ENCODE measurements around the gene ERP27. TPM values are rescaled to one million over a fixed set of nuclear protein-coding genes. Genes with fewer than 3 reads are reported as not detected.

Gene ERP27
- total RNA-seq, 2 donors from 2014 or later: 2.4 TPM; not detected in 1

DNA sequence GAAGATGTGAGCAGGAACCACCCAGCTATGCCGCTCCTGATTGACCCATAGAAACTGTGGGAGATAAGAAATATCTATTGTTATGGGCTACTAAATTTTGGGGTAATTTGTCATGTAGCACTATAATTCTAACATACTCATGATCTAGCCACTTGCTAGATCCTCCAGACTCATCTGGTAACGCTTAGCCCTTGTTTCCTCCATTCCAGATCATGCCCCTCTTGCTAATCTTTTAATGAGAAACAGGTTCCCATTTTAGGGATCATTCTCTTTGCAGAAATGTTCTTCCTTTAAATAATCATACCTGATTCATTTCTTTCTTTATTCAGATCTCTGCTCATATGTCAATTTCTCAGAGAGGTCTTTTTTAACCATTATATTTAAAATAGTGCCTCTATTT lies 26.9 kb upstream of the ERP27 start:
- H3K4me1 ChIP-seq (ENCODE audit: control insufficient read depth in 1 of 2, low read depth in 2 of 2): peaks cover 4 to 20% of the 10 kb centered on the region in 2 donors
- ATAC-seq (ENCODE audit: insufficient number of reproducible peaks, low FRiP score, low read depth): no peak
- H3K4me3 ChIP-seq: no peak overlapping the region
- no peak for DNase-seq (ENCODE audit: low spot score)
- no peak for TF ChIP-seq CTCF (IDR thresholded peaks at IDR 0.05)
- H3K36me3 ChIP-seq: no peaks in the 10 kb centered on the region
- H3K27ac ChIP-seq: no peak overlapping the region
- no peaks in the 10 kb centered on the region for H3K27me3 ChIP-seq (replicated peaks; ENCODE audit: insufficient read depth)
- H3K9me3 ChIP-seq: no peaks in the 10 kb centered on the region

DNA sequence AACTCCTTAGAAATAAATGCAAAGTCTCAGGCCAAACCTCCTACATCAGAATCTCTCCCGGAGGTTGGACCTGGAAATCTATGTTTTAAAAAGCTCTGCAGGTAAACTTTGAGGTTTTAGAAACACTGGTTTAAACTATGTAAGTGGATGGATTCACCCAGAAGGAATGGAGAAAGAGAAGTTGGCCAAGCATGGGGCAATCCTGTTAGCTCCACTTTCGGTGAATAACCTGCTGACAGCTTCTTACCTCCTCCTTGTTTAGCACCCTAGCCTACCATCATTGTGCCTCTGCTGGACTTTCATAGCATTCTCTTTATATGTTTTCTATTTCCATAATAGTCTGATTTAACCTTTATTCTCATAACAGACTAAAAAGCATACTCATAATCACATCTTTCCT lies 26.1 kb upstream of the ERP27 start:
- Histone ChIP-seq H3K9me3 (no peaks in the 10 kb centered on the region), H3K4me3 (no peak overlapping the region), H3K36me3 (no peaks in the 10 kb centered on the region), H3K27me3 (replicated peaks; ENCODE audit: insufficient read depth) (no peaks in the 10 kb centered on the region), H3K27ac (no peak overlapping the region), H3K4me1 (ENCODE audit: control insufficient read depth in 1 of 2, low read depth in 2 of 2) (peaks cover 4 to 27% of the 10 kb centered on the region in 2 donors)
- no peak for TF ChIP-seq CTCF (IDR thresholded peaks at IDR 0.05)
- ATAC-seq (ENCODE audit: insufficient number of reproducible peaks, low FRiP score, low read depth) (no peak), DNase-seq (ENCODE audit: low spot score) (no peak)

- Histone ChIP-seq H3K4me3 (no peak overlapping the region), H3K27me3 (replicated peaks; ENCODE audit: insufficient read depth) (no peaks in the 10 kb centered on the region), H3K36me3 (no peaks in the 10 kb centered on the region), H3K9me3 (no peaks in the 10 kb centered on the region), H3K27ac (no peak overlapping the region), H3K4me1 (ENCODE audit: control insufficient read depth in 1 of 2, low read depth in 2 of 2) (peaks cover 4 to 36% of the 10 kb centered on the region in 2 donors)
- DNase-seq (ENCODE audit: low spot score): no peak
- TF ChIP-seq CTCF (IDR thresholded peaks at IDR 0.05): no peak
- no peak for ATAC-seq (ENCODE audit: insufficient number of reproducible peaks, low FRiP score, low read depth)
Measured at GRCh38 chr12:14963520-14963919, 25.2 kb upstream of the ERP27 start.

DNA sequence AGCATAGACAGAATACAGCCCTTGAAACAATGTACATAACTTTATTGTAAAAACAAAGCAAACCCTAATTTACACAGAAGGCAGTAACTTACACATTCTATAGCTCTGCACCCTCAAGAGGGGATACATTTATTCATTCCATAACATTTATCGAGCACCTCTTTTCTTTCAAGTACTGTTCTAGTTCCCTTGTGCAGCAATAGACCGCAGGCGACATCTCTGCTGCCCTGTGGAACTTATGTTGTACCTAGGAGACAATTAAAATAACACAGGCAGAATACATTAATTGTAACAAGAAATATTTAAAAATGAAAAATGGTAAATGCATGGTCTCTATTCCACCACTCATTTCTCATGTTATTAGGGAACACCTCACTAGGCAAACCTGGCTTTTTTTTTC lies 24.5 kb upstream of the ERP27 start:
- ATAC-seq (ENCODE audit: insufficient number of reproducible peaks, low FRiP score, low read depth) (no peak), DNase-seq (ENCODE audit: low spot score) (no peak)
- Histone ChIP-seq H3K36me3 (no peaks in the 10 kb centered on the region), H3K4me1 (ENCODE audit: control insufficient read depth in 1 of 2, low read depth in 2 of 2) (peaks cover 9 to 43% of the 10 kb centered on the region in 2 donors), H3K4me3 (no peak overlapping the region), H3K27ac (peak overlapping the region in 1 of 2 donors; percentile 35), H3K9me3 (no peaks in the 10 kb centered on the region), H3K27me3 (replicated peaks; ENCODE audit: insufficient read depth) (no peaks in the 10 kb centered on the region)
- TF ChIP-seq CTCF (IDR thresholded peaks at IDR 0.05): no peak

DNA sequence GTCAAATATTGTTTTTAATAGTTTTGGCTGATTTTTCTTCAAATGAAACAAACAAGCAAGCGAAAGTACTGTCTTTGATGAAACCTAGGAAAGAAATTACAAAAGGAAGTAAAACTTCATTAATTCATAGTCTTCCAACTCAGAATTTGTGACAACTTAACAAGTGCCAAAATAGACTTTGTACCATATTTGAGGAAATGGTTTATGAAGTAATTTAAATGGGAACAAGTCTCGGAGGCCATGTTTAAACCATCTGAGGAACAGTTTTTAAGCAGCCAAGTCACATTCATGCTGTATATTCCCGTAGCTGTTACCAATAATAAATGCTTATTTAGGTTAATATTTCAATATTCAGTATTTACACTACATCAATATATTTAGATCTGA lies 23.8 kb upstream of the ERP27 start:
- Histone ChIP-seq H3K36me3 (no peaks in the 10 kb centered on the region), H3K4me3 (peak overlapping the region; percentile 73), H3K27me3 (replicated peaks; ENCODE audit: insufficient read depth) (no peaks in the 10 kb centered on the region), H3K27ac (peak overlapping the region in 1 of 2 donors; percentile 60), H3K4me1 (ENCODE audit: control insufficient read depth in 1 of 2, low read depth in 2 of 2) (peaks cover 15 to 50% of the 10 kb centered on the region in 2 donors), H3K9me3 (no peaks in the 10 kb centered on the region)
- ATAC-seq (ENCODE audit: insufficient number of reproducible peaks, low FRiP score, low read depth) (no peak), DNase-seq (ENCODE audit: low spot score) (no peak)
- TF ChIP-seq CTCF (IDR thresholded peaks at IDR 0.05): no peak
